AG09319 (cell line): ENCODE measurements around the gene C6orf132.

Experiments used
- DNase-seq: peaks from one replicate; pipeline ENCODE4 v3.0.0-alpha.2; 2010; ENCODE audit warnings: low read depth; ENCODE audit errors: extremely low read depth
- CTCF ChIP-seq: IDR thresholded peaks from 2 replicates; pipeline ENCODE4 v1.5.1; 2011; ENCODE audit warnings: low read depth, mild to moderate bottlenecking, inconsistent platforms, low read length, moderate library complexity

Gene C6orf132

DNA sequence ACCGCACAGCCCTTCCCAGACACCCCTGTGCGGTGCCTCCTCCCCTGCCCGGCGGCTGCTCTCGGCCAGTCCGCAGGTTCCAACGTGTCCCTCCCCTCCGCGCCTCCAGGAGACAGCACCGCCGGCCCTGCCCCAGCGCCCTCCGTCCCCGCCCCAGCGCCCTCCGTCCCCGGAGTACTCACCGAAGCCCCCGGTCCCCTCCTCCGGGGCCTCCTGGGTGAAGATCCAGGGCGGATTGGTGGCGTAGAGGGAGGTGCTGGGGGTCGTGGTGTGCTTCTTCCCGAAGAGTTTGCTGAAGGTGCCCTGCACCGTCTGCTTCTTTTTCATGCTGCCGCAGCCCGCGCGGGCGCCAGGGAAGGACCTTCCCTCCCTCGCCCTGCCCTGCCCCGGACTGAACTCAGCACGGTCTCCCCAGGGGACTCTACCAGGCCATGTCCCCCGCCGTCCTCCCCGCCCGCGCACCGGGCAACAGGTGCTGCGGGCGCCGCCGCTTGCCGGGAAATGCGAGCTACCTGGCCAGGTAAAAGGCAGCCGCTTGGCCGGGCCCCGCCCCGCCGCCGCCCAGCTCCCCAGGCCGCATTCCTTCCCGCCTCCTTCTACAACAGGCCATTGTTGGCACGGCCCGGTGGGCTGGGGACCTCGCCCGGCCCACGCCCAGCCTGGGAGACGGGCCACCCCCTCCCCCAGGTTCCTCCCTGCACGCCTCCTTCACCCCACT lies at the start of gene C6orf132:
TSS of gene C6orf132 (minus strand) at position 503 of the 718 bp plus-strand sequence. CDS start at position 327, 176 bp downstream.
- DNase-seq = no peak
- TF ChIP-seq CTCF = peak; percentile 2; the same call in 1 of the 2 replicates

GRCh38 chr6:42190554-42191183 lies 48.2 kb upstream of the C6orf132 start:
- TF ChIP-seq CTCF = no peak
- peak; percentile 19 for DNase-seq

DNA sequence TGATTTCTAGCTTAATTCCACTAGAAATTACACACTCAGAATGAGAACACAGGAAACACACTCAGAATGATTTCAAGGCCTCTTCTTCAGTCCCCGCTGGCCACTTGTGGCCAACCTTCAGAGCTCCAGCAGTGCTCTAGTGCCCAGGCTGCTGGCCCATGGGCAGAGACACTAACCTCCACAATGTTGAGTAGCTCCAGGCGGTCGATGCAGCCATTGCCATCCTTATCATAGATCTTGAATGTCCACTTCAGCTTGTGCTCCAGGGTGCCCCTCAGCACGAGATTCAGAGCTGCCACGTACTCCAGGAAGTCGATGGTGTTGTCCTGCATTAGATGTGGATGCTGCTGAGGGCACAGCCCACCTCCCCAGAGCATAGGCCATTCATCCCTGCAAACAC lies 46.0 kb upstream of the C6orf132 start:
- no peak for TF ChIP-seq CTCF
- no peak for DNase-seq

- no peak for DNase-seq
- TF ChIP-seq CTCF = no peak
These were observed 43.2 kb upstream of the C6orf132 start for GRCh38 chr6:42185597-42185996.

- no peak for TF ChIP-seq CTCF
- no peak for DNase-seq
These were observed 42.1 kb upstream of the C6orf132 start for GRCh38 chr6:42184475-42184874.

- TF ChIP-seq CTCF = no peak
- no peak for DNase-seq
These were observed 39.7 kb upstream of the C6orf132 start for GRCh38 chr6:42182101-42182500.

DNA sequence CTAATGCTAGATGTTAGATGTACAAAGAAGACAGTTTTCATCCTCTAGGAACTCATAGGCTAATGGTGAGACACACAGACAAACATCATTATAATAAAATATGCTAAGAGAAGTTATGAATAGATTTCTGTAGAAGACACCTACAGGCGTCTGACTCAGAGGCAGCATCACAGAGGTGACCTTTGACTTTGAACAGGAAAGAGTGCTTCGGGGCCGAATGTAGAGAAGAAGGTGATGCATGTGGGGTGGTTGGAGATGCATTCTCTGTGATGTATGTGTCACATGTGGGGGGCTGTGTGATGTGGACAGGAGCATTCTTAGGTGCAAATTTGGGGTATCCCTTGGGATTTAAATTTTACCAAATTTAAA lies 37.5 kb upstream of the C6orf132 start:
- DNase-seq = no peak
- TF ChIP-seq CTCF = no peak
